K562 (cell line): ENCODE results near the gene ALKBH4. TPM values are rescaled to one million over a fixed set of nuclear protein-coding genes. Genes with fewer than 3 reads are reported as not detected.
A peak's percentile ranks its signal among the peaks of the same experiment; 100 is the strongest.

Source experiments
- E2F1 ChIP-seq: sonication (generic); formaldehyde crosslinking; IDR thresholded peaks from 2 replicates; pipeline ENCODE4 v1.8.1; 2023; ENCODE audit warnings: mild to moderate bottlenecking, missing genetic modification reagents, moderate library complexity
- ESRRA ChIP-seq: fragments of 450-650 bp; IDR thresholded peaks from 2 replicates; pipeline ENCODE4 v1.6.1; 2014; ENCODE audit warnings: low read depth, mild to moderate bottlenecking, moderate library complexity, borderline replicate concordance
- GABPB2 ChIP-seq: fragments of 250-450 bp; sonication (Bioruptor Pico); conservative IDR thresholded peaks from 2 replicates; pipeline ENCODE4 v1.5.1; 2021; ENCODE audit warnings: mild to moderate bottlenecking
- GATA2 ChIP-seq: sonication (generic); formaldehyde crosslinking; IDR thresholded peaks from 2 replicates; pipeline ENCODE4 v1.4.0; 2020; ENCODE audit warnings: mild to moderate bottlenecking, missing genetic modification reagents
- JUND ChIP-seq, 2 experiments: IDR thresholded peaks; 2 replicates in 1 of 2; 3 replicates in 1 of 2; pipeline ENCODE4 v1.6.1; 2011; ENCODE audit warnings: borderline replicate concordance in 2 of 2, low read depth in 2 of 2, low read length in 2 of 2, improper control_type of control experiment in 1 of 2, missing biosample characterization in 1 of 2, missing genetic modification characterization in 1 of 2, missing genetic modification reagents in 1 of 2
- KLF10 ChIP-seq: fragments of 250-450 bp; sonication (Bioruptor Pico); IDR thresholded peaks from 2 replicates; pipeline ENCODE4 v1.6.1; 2021; ENCODE audit warnings: matching md5 sums
- MEF2A ChIP-seq: IDR thresholded peaks from 2 replicates; pipeline ENCODE4 v1.6.1; 2011; ENCODE audit warnings: low read depth, mild to moderate bottlenecking, low read length, moderate library complexity; ENCODE audit not compliant: control insufficient read depth
- MTA1 ChIP-seq: fragments of 450-650 bp; IDR thresholded peaks from 2 replicates; pipeline ENCODE4 v1.6.1; 2017; ENCODE audit warnings: borderline replicate concordance
- NFYB ChIP-seq: IDR thresholded peaks from 2 replicates; pipeline ENCODE4 v1.6.1; 2011; ENCODE audit warnings: mild to moderate bottlenecking, moderate library complexity; ENCODE audit not compliant: insufficient read length; ENCODE audit errors: extremely low read depth
- SRF ChIP-seq, 2 experiments: fragments of 250-450, 450-650 bp in 1 of 2; sonication (Bioruptor Pico) in 1 of 2; sonication (generic) in 1 of 2; formaldehyde crosslinking; IDR thresholded peaks; 2 replicates each; pipeline versions ENCODE4 v1.5.0 to v1.5.1; 2020 to 2022; ENCODE audit warnings: mild to moderate bottlenecking in 1 of 2, missing genetic modification reagents in 1 of 2
- TEAD2 ChIP-seq: fragments of 450-650 bp; IDR thresholded peaks from 2 replicates; pipeline ENCODE4 v1.6.1; 2016; ENCODE audit warnings: missing genetic modification characterization, control low read depth, missing compliant biosample characterization
- TEAD4 ChIP-seq, 2 experiments: sonication (generic) in 1 of 2; formaldehyde crosslinking in 1 of 2; IDR thresholded peaks; 2 replicates each; pipeline versions ENCODE4 v1.6.1 to v1.8.0; 2012 to 2022; ENCODE audit warnings: borderline replicate concordance in 1 of 2, inconsistent platforms in 1 of 2, low read length in 1 of 2, mild to moderate bottlenecking in 1 of 2, missing genetic modification reagents in 1 of 2
- ZNF175 ChIP-seq: fragments of 200-800 bp; sonication (Bioruptor generic); IDR thresholded peaks from 2 replicates; pipeline ENCODE4 v1.6.1; 2016; ENCODE audit warnings: low read depth, mild to moderate bottlenecking, missing genetic modification characterization, missing compliant biosample characterization
- ZNF239 ChIP-seq: fragments of 250-450 bp; sonication (Bioruptor Pico); IDR thresholded peaks from 2 replicates; pipeline ENCODE4 v1.4.0; 2020; ENCODE audit warnings: mild to moderate bottlenecking
- ZNF347 ChIP-seq: fragments of 450-650 bp; formaldehyde crosslinking; IDR thresholded peaks from 2 replicates; pipeline ENCODE4 v1.4.0; 2020; ENCODE audit warnings: low read depth, mild to moderate bottlenecking, moderate library complexity
- ZNF589 ChIP-seq: fragments of 200-800 bp; sonication (Bioruptor generic); IDR thresholded peaks from 2 replicates; pipeline ENCODE4 v1.6.1; 2016; ENCODE audit warnings: low read depth, missing genetic modification characterization, missing compliant biosample characterization
- ZNF695 ChIP-seq: fragments of 450-650 bp; formaldehyde crosslinking; IDR thresholded peaks from 2 replicates; pipeline ENCODE4 v1.4.0; 2020; ENCODE audit warnings: mild to moderate bottlenecking, moderate library complexity
- ZNF79 ChIP-seq: fragments of 250-450 bp; sonication (Bioruptor Pico); IDR thresholded peaks from 2 replicates; pipeline ENCODE4 v1.4.0; 2020; ENCODE audit warnings: low read depth, mild to moderate bottlenecking, moderate library complexity
- polyA plus RNA-seq, 8 experiments: library from polyadenylated mRNA; depleted of rRNA in 4 of 8; stranded (reverse) in 5 of 8; unstranded in 3 of 8; fragments of >200 nt; fragmentation: Nextera tagmentation in 2 of 8; fragmentation: Illumina TruSeq in 1 of 8; extraction: Ambion mirVana in 2 of 8; extraction: Trizol in 1 of 8; gene quantifications; 2 replicates each; pipeline versions ENCODE4 v1.2.1 to v1.2.3, GENCODE V29; 2011 to 2014; ENCODE audit warnings: inconsistent platforms in 1 of 8, missing spikeins in 1 of 8
- total RNA-seq, 7 experiments: library from RNA; depleted of rRNA in 6 of 7; stranded (reverse); fragments of >200 nt in 6 of 7; fragmentation: Illumina TruSeq in 2 of 7; extraction: Trizol in 2 of 7; gene quantifications; 2 replicates each; pipeline versions ENCODE4 v1.2.1 to v1.2.3, GENCODE V29; 2011 to 2021; ENCODE audit warnings: low replicate concordance in 1 of 7
- TF ChIP-seq, protein P1 (sequence below): fragments of 450-650 bp; IDR thresholded peaks from 2 replicates; pipeline ENCODE4 v1.6.1; 2014; ENCODE audit warnings: low read depth, mild to moderate bottlenecking, moderate library complexity, borderline replicate concordance
- TF ChIP-seq, protein P2 (sequence below): fragments of 200-800 bp; sonication (Bioruptor generic); IDR thresholded peaks from 2 replicates; pipeline ENCODE4 v1.6.1; 2017; ENCODE audit warnings: missing genetic modification characterization, missing compliant biosample characterization
- TF ChIP-seq, protein P3 (sequence below): fragments of 450-650 bp; IDR thresholded peaks from 2 replicates; pipeline ENCODE4 v1.6.1; 2018; ENCODE audit warnings: mild to moderate bottlenecking, low read depth; ENCODE audit not compliant: partially characterized antibody

ALKBH4 gene
- total and polyA plus RNA-seq, 9 of the 15 experiments (the other 6 are each of a cell fraction or from before 2014, with no cell fraction given), result 4.6 to 21.4 (median 11.8) TPM

DNA sequence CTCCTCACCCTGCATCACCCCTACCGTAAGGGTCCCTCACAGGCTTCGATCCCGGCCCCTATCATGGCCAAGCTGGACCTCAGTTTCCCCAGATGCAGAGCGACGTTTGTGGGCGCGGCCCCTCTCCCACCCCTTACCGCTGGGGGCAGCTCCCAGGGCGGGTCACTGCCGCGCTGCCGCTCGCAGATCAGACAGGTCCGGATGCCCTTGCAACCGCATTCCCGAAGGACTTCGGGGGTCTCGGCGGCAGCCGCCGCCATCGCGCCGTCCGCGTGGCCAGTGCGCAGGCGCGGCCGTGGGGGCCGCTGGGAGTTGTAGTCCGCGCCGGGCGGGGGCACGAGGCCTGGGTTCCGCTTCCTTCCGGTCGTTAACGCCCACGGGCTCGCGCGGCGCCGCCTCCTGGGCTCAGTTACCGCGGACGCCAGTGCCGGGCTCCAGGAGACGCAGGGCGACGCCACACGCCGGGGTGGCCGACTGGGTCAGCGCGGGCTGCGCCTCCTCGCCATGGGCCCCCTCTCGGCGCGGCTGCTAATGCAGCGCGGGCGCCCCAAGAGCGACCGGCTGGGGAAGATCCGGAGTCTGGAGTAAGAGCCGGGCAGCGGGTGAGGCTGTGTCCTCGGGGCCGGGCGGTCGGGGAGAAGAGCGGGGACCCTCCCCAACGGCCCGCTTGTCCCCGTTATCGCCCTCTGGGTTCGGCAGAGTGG, at the start of gene ALKBH4, which contains the start of gene LRWD1 (continued):
- TF ChIP-seq, protein P1, sequence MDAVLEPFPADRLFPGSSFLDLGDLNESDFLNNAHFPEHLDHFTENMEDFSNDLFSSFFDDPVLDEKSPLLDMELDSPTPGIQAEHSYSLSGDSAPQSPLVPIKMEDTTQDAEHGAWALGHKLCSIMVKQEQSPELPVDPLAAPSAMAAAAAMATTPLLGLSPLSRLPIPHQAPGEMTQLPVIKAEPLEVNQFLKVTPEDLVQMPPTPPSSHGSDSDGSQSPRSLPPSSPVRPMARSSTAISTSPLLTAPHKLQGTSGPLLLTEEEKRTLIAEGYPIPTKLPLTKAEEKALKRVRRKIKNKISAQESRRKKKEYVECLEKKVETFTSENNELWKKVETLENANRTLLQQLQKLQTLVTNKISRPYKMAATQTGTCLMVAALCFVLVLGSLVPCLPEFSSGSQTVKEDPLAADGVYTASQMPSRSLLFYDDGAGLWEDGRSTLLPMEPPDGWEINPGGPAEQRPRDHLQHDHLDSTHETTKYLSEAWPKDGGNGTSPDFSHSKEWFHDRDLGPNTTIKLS, result peak; percentile 94
- TF ChIP-seq ESRRA (peak; percentile 74; the same call in 1 of the 2 replicates), ZNF175 (no peak), ZNF589 (CRISPR knock-in tag) (no peak), ZNF239 (CRISPR knock-in tag) (no peak), KLF10 (CRISPR knock-in tag) (no peak), ZNF79 (CRISPR knock-in tag) (no peak), ZNF695 (CRISPR knock-in tag) (no peak), GABPB2 (CRISPR knock-in tag) (no peak), E2F1 (CRISPR knock-in tag) (peak; percentile 95), TEAD4 (IDR thresholded peaks at IDR 0.05; ENCODE audit: low read length) (no peak), TEAD4 (CRISPR knock-in tag; IDR thresholded peaks at IDR 0.05; ENCODE audit: borderline replicate concordance) (no peak), TEAD2 (tag) (no peak), MTA1 (no peak), NFYB (no peak), SRF (CRISPR knock-in tag; IDR thresholded peaks at IDR 0.05) (no peak), GATA2 (CRISPR knock-in tag) (peak; percentile 6; the same call in 1 of the 2 replicates), MEF2A (no peak), JUND (IDR thresholded peaks at IDR 0.05; ENCODE audit: borderline replicate concordance, low read depth, low read length) (peak; percentile 59), JUND (tag; IDR thresholded peaks at IDR 0.05; ENCODE audit: borderline replicate concordance, low read depth, low read length) (no peak; the same call in 2 of the 3 replicates), ZNF347 (CRISPR knock-in tag) (no peak)
- TF ChIP-seq, protein P2, sequence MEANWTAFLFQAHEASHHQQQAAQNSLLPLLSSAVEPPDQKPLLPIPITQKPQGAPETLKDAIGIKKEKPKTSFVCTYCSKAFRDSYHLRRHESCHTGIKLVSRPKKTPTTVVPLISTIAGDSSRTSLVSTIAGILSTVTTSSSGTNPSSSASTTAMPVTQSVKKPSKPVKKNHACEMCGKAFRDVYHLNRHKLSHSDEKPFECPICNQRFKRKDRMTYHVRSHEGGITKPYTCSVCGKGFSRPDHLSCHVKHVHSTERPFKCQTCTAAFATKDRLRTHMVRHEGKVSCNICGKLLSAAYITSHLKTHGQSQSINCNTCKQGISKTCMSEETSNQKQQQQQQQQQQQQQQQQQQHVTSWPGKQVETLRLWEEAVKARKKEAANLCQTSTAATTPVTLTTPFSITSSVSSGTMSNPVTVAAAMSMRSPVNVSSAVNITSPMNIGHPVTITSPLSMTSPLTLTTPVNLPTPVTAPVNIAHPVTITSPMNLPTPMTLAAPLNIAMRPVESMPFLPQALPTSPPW (CRISPR knock-in tag), result peak; percentile 94
- TF ChIP-seq, protein P3, sequence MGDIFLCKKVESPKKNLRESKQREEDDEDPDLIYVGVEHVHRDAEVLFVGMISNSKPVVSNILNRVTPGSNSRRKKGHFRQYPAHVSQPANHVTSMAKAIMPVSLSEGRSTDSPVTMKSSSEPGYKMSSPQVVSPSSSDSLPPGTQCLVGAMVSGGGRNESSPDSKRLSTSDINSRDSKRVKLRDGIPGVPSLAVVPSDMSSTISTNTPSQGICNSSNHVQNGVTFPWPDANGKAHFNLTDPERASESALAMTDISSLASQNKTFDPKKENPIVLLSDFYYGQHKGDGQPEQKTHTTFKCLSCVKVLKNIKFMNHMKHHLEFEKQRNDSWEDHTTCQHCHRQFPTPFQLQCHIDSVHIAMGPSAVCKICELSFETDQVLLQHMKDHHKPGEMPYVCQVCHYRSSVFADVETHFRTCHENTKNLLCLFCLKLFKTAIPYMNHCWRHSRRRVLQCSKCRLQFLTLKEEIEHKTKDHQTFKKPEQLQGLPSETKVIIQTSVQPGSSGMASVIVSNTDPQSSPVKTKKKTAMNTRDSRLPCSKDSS, result no peak
